ENCODE measurements around the gene ZNF845.
A peak's percentile ranks its signal among the peaks of the same experiment; 100 is the strongest.

Gene ZNF845

DNA sequence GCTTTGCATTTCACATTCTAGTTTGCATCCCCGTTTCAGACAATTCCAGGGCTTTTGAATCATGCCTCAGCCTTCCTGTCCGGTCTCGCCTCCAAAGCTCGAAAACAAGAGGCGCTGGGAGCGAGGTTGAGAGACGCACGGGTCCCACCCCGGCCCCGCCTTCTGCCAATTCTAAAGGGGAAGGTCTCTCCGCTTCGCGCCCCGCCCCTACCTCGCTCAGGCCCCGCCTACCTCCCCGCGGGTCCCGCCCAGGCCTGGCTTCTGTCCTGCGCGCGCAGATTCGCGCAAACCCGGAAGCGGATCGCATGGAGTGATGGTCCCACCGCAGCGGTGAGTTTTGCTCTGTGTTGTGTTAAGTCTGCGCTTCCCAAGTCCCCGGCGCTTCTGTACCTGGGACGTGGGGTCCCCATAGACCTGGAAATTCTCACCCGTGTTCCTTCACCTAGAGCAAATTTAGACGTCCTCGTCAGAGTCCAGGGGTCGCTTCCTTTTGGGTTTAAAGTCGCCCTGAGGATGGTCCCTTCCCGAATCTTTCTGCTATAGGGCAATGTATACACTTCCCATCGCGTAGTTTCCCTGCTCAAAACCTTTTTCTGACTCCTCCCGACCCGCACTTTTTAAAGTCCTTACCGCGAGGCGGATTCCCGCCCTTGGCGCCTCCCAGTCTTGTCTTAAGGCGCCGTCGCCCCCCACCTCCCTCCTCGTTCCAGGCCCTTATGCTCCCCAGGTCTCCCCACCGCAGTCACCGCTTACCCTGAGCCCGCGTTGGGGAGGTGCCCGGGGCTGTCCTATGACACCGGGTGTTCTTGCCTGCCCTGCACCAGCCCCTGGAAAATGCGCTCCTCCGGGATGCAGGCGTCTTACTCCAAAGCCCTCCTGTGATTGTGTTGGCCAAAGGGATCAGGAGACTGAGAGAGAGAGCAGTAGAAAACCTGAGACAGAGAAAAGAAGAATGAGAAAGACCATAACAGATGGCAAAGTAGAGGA, at the start of gene ZNF845:
TSS of gene ZNF845 (plus strand) at position 287 of the 987 bp plus-strand sequence. CDS start 7,559 bp downstream, outside the sequence.
- Histone ChIP-seq H3K9ac (ENCODE audit: low read length) (peak within 1 kb of the TSS; percentile 92), H3F3A (ENCODE audit: insufficient read depth) (no peaks in the 10 kb centered on the region), H3K9me3 (ENCODE audit: insufficient read depth, low read length) (no peaks in the 10 kb centered on the region; the same call in 1 of the 2 replicates), H2AFZ (ENCODE audit: low read depth, low read length, severe bottlenecking) (peak within 1 kb of the TSS; percentile 97), H3K27me3 (ENCODE audit: low read length) (no peaks in the 10 kb centered on the region), H3K27ac (ENCODE audit: low read depth, low read length) (peak within 1 kb of the TSS; percentile 41), H3K79me2 (ENCODE audit: insufficient read depth, low read length) (peaks cover 31% of the 10 kb centered on the region), H3K9me2 (replicated peaks; ENCODE audit: insufficient read depth, low read length) (no peaks in the 10 kb centered on the region), H3K36me3 (ENCODE audit: low read length) (no peaks in the 10 kb centered on the region), H3K4me2 (ENCODE audit: low read depth, low read length, poor library complexity, severe bottlenecking) (peak within 1 kb of the TSS; percentile 89), H3K4me3 (ENCODE audit: insufficient read depth, low read length, poor library complexity, severe bottlenecking) (peak within 1 kb of the TSS; percentile 96), H4K20me1 (ENCODE audit: low read depth, low read length) (no peaks in the 10 kb centered on the region)
- TF ChIP-seq EZH2phosphoT487 (conservative IDR thresholded peaks at IDR 0.05; ENCODE audit: low read length) = no peak
- TF ChIP-seq, protein P1, sequence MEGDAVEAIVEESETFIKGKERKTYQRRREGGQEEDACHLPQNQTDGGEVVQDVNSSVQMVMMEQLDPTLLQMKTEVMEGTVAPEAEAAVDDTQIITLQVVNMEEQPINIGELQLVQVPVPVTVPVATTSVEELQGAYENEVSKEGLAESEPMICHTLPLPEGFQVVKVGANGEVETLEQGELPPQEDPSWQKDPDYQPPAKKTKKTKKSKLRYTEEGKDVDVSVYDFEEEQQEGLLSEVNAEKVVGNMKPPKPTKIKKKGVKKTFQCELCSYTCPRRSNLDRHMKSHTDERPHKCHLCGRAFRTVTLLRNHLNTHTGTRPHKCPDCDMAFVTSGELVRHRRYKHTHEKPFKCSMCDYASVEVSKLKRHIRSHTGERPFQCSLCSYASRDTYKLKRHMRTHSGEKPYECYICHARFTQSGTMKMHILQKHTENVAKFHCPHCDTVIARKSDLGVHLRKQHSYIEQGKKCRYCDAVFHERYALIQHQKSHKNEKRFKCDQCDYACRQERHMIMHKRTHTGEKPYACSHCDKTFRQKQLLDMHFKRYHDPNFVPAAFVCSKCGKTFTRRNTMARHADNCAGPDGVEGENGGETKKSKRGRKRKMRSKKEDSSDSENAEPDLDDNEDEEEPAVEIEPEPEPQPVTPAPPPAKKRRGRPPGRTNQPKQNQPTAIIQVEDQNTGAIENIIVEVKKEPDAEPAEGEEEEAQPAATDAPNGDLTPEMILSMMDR (IDR thresholded peaks at IDR 0.05; ENCODE audit: insufficient read depth, low read length, poor library complexity, severe bottlenecking) = no peak

DNA sequence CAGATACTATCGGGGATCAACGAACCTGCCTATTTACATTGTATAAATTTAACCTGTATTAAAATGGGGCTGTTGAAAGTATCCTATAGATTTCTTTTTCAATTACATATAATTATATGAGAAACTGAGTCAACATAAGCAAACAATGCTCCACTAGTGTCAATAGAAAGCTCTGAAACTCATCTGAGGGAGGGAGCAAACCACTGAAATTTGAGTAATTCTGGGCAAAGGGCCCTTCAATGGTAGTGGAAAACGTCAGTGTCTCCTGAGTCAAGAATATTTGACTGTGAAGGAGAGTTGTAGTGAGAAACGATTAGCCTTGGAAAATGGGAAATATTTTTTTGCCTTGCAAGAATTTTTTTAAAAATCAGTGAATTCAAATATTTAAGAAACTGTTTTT, 48.5 kb upstream of the ZNF845 start:
- no peaks in the 10 kb centered on the region for H3K27me3 ChIP-seq (ENCODE audit: low read length)
- no peak overlapping the region for H3K4me2 ChIP-seq (ENCODE audit: low read depth, low read length, poor library complexity, severe bottlenecking)
- H3K4me3 ChIP-seq (ENCODE audit: insufficient read depth, low read length, poor library complexity, severe bottlenecking) = no peak overlapping the region
- no peaks in the 10 kb centered on the region for H3K9me2 ChIP-seq (replicated peaks; ENCODE audit: insufficient read depth, low read length)
- H3K79me2 ChIP-seq (ENCODE audit: insufficient read depth, low read length) = no peaks in the 10 kb centered on the region
- no peaks in the 10 kb centered on the region for H4K20me1 ChIP-seq (ENCODE audit: low read depth, low read length)
- no peak overlapping the region for H3K27ac ChIP-seq (ENCODE audit: low read depth, low read length)
- no peaks in the 10 kb centered on the region for H3K9me3 ChIP-seq (ENCODE audit: insufficient read depth, low read length)
- no peaks in the 10 kb centered on the region for H3F3A ChIP-seq (ENCODE audit: insufficient read depth)
- no peak for TF ChIP-seq EZH2phosphoT487 (conservative IDR thresholded peaks at IDR 0.05; ENCODE audit: low read length)
- TF ChIP-seq, protein P1 (IDR thresholded peaks at IDR 0.05; ENCODE audit: insufficient read depth, low read length, poor library complexity, severe bottlenecking) = no peak
- H2AFZ ChIP-seq (ENCODE audit: low read depth, low read length, severe bottlenecking) = no peak overlapping the region
- no peak overlapping the region for H3K9ac ChIP-seq (ENCODE audit: low read length)
- no peaks in the 10 kb centered on the region for H3K36me3 ChIP-seq (ENCODE audit: low read length)

- H2AFZ ChIP-seq (ENCODE audit: low read depth, low read length, severe bottlenecking) = no peak overlapping the region
- no peak overlapping the region for H3K9ac ChIP-seq (ENCODE audit: low read length)
- H3K4me3 ChIP-seq (ENCODE audit: insufficient read depth, low read length, poor library complexity, severe bottlenecking) = no peak overlapping the region
- H3K4me2 ChIP-seq (ENCODE audit: low read depth, low read length, poor library complexity, severe bottlenecking) = no peak overlapping the region
- no peaks in the 10 kb centered on the region for H4K20me1 ChIP-seq (ENCODE audit: low read depth, low read length)
- H3K79me2 ChIP-seq (ENCODE audit: insufficient read depth, low read length) = no peaks in the 10 kb centered on the region
- peaks cover 25% of the 10 kb centered on the region; the same call in 1 of the 2 replicates for H3K9me3 ChIP-seq (ENCODE audit: insufficient read depth, low read length)
- TF ChIP-seq EZH2phosphoT487 (conservative IDR thresholded peaks at IDR 0.05; ENCODE audit: low read length) = no peak
- TF ChIP-seq, protein P1 (IDR thresholded peaks at IDR 0.05; ENCODE audit: insufficient read depth, low read length, poor library complexity, severe bottlenecking) = no peak
- H3K27ac ChIP-seq (ENCODE audit: low read depth, low read length) = no peak overlapping the region
- no peaks in the 10 kb centered on the region for H3F3A ChIP-seq (ENCODE audit: insufficient read depth)
- no peaks in the 10 kb centered on the region for H3K9me2 ChIP-seq (replicated peaks; ENCODE audit: insufficient read depth, low read length)
- H3K36me3 ChIP-seq (ENCODE audit: low read length) = no peaks in the 10 kb centered on the region
- no peaks in the 10 kb centered on the region for H3K27me3 ChIP-seq (ENCODE audit: low read length)
These were observed 42.6 kb upstream of the ZNF845 start for GRCh38 chr19:53290758-53291549.
